Neural progenitor cell (in vitro differentiated cells): ENCODE measurements around the gene RASL11B. TPM values are rescaled to one million over a fixed set of nuclear protein-coding genes. Genes with fewer than 3 reads are reported as not detected.

Source experiments
- DNase-seq: peaks from one replicate; pipeline ENCODE4 v3.0.0-alpha.2; 2016; ENCODE audit warnings: low spot score
- H2AFZ ChIP-seq: fragments of 200-600 bp; sonication (generic); replicated peaks from 2 replicates; pipeline ENCODE4 v1.6.1; 2016; ENCODE audit warnings: antibody characterized with exemption
- H3F3A ChIP-seq: fragments of 200-600 bp; sonication (generic); 2 replicates; pipeline ENCODE4 v1.6.1; 2016; ENCODE audit warnings: antibody characterized with exemption, low read depth
- H3K27ac ChIP-seq: fragments of 200-600 bp; sonication (generic); 2 replicates; pipeline ENCODE4 v1.5.1; 2016; ENCODE audit warnings: mild to moderate bottlenecking
- H3K27me3 ChIP-seq: fragments of 200-600 bp; sonication (generic); 2 replicates; pipeline ENCODE4 v1.6.1; 2016; ENCODE audit warnings: mild to moderate bottlenecking, moderate library complexity
- H3K36me3 ChIP-seq: fragments of 200-600 bp; sonication (generic); 2 replicates; pipeline ENCODE4 v1.5.1; 2016
- H3K4me1 ChIP-seq: fragments of 200-600 bp; sonication (generic); 2 replicates; pipeline ENCODE4 v1.6.1; 2016; ENCODE audit warnings: mixed run types
- H3K4me2 ChIP-seq: fragments of 200-600 bp; sonication (generic); 2 replicates; pipeline ENCODE4 v1.6.1; 2016
- H3K4me3 ChIP-seq: fragments of 200-600 bp; sonication (generic); 2 replicates; pipeline ENCODE4 v1.5.1; 2016
- H3K79me2 ChIP-seq: fragments of 200-600 bp; sonication (generic); 2 replicates; pipeline ENCODE4 v1.6.1; 2016; ENCODE audit warnings: low read depth
- H3K9ac ChIP-seq: fragments of 200-600 bp; sonication (generic); 2 replicates; pipeline ENCODE4 v1.6.1; 2016
- H3K9me3 ChIP-seq: fragments of 200-600 bp; sonication (generic); 2 replicates; pipeline ENCODE4 v1.5.1; 2016; ENCODE audit warnings: low read depth
- H4K20me1 ChIP-seq: fragments of 200-600 bp; sonication (generic); 2 replicates; pipeline ENCODE4 v1.6.1; 2016; ENCODE audit warnings: low read depth
- H3K27ac Mint-ChIP-seq: 3 replicates; pipeline ENCODE4 v1.8.0; 2021; ENCODE audit warnings: mixed read lengths
- H3K27me3 Mint-ChIP-seq: 2 replicates; pipeline ENCODE4 v1.8.0; 2022; ENCODE audit warnings: low read depth, mild to moderate bottlenecking, inconsistent platforms, moderate library complexity, mixed read lengths; ENCODE audit not compliant: insufficient read depth
- H3K36me3 Mint-ChIP-seq: 3 replicates; pipeline ENCODE4 v1.8.0; 2021; ENCODE audit warnings: mixed read lengths
- H3K4me1 Mint-ChIP-seq: 3 replicates; pipeline ENCODE4 v1.8.0; 2021; ENCODE audit warnings: mixed read lengths
- H3K4me3 Mint-ChIP-seq: 3 replicates; pipeline ENCODE4 v1.8.0; 2021; ENCODE audit warnings: mild to moderate bottlenecking, moderate library complexity, mixed read lengths
- H3K9me3 Mint-ChIP-seq: 3 replicates; pipeline ENCODE4 v1.8.0; 2020; ENCODE audit warnings: mixed read lengths
- EZH2 ChIP-seq: fragments of 200-600 bp; sonication (generic); IDR thresholded peaks from 2 replicates; pipeline ENCODE4 v1.6.1; 2017; ENCODE audit warnings: antibody characterized with exemption, mild to moderate bottlenecking, moderate library complexity
- EZH2phosphoT487 ChIP-seq: fragments of 200-600 bp; sonication (generic); IDR thresholded peaks from 2 replicates; pipeline ENCODE4 v1.6.1; 2017; ENCODE audit warnings: antibody characterized with exemption
- total RNA-seq: library from RNA; depleted of rRNA; stranded (reverse); fragments of >200 nt; gene quantifications from 2 replicates; pipeline ENCODE4 v1.2.3, GENCODE V29; 2015; ENCODE audit warnings: low replicate concordance
- TF ChIP-seq, protein P1 (sequence below): fragments of 200-600 bp; sonication (generic); IDR thresholded peaks from 2 replicates; pipeline ENCODE4 v1.5.1; 2017; ENCODE audit warnings: antibody characterized with exemption, mild to moderate bottlenecking

The RASL11B gene
- total RNA-seq, 1 donor from 2014 or later = 10.1 TPM

DNA sequence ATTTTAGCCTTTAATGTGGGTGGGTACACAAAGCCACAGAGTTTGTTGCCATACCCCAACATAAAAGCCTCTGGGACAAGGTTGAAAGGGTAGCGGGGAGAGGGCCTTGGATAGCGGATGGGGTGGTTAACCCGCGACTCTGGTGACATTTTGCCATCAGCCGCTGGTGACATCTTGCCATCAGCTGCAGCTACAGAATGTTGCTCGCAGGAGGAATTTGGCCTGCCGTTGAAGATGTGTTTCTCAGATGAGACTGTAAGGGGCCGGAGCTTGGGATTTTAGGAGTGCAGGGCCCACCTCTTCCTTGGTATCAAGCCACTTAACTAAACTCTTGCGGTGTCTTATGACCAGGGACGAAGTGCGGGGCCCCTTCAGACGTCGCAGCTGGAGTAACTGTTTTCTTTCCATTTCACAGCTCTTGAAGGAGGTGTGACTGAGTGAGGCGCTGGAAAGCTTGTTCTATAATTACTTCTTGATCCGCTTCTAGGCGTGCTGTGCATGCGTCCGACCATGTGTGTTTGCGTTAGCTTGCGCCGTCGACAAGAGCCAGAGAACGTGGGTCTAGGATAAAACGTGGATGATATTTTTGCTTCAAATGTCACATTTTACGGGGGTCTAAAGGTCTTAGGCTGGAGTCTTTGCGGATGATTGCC lies 820 bp upstream of the RASL11B start:
- peak overlapping the region; percentile 82 for H2AFZ ChIP-seq
- H3K36me3 Mint-ChIP-seq = peaks cover 26% of the 10 kb centered on the region

DNA sequence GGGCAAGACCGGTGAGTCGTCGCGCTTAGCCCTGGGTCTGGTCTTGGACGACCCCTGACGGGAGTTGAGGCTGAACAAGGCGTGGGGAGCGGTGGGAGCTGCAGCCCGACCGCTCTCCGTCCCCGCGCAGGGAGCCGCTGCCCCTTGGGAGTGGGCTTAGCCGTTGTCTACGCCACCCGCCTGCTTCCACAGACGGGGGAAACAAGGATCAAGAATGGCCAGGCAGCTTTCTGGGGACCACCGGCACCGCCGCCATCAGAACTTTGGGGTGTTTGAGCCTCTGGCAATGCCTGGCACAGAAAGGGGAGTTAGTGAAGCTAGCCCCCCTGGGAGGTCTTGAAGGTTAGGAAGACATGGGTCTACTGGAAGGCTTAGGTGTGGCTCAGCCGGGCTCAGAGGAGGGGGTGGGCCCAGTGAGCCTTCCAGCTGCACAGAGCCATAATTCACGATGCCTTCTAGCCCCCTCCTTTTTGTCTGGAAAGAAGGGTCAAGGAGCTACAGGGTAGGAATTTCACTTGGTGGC lies 583 bp downstream of the RASL11B start:
- Mint-ChIP-seq H3K4me3 (peak overlapping the region; percentile 87), H3K27me3 (peaks cover 15% of the 10 kb centered on the region), H3K9me3 (peaks cover 12% of the 10 kb centered on the region), H3K27ac (peak overlapping the region; percentile 42), H3K4me1 (peaks cover 45% of the 10 kb centered on the region), H3K36me3 (peaks cover 31% of the 10 kb centered on the region)
- Histone ChIP-seq H3K27me3 (peaks cover 30% of the 10 kb centered on the region), H3K9ac (no peak overlapping the region), H3K4me3 (peak overlapping the region; percentile 53), H3K36me3 (no peaks in the 10 kb centered on the region), H3K4me2 (peak overlapping the region; percentile 86), H3K79me2 (peaks cover 8% of the 10 kb centered on the region), H3K4me1 (peaks cover 11% of the 10 kb centered on the region), H4K20me1 (peaks cover 7% of the 10 kb centered on the region), H3K27ac (no peak overlapping the region), H3F3A (peaks cover 9% of the 10 kb centered on the region), H2AFZ (peak overlapping the region; percentile 95), H3K9me3 (no peaks in the 10 kb centered on the region)
- no peak for DNase-seq
- TF ChIP-seq EZH2phosphoT487 (no peak), EZH2 (no peak)
- TF ChIP-seq, protein P1, sequence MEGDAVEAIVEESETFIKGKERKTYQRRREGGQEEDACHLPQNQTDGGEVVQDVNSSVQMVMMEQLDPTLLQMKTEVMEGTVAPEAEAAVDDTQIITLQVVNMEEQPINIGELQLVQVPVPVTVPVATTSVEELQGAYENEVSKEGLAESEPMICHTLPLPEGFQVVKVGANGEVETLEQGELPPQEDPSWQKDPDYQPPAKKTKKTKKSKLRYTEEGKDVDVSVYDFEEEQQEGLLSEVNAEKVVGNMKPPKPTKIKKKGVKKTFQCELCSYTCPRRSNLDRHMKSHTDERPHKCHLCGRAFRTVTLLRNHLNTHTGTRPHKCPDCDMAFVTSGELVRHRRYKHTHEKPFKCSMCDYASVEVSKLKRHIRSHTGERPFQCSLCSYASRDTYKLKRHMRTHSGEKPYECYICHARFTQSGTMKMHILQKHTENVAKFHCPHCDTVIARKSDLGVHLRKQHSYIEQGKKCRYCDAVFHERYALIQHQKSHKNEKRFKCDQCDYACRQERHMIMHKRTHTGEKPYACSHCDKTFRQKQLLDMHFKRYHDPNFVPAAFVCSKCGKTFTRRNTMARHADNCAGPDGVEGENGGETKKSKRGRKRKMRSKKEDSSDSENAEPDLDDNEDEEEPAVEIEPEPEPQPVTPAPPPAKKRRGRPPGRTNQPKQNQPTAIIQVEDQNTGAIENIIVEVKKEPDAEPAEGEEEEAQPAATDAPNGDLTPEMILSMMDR = no peak

More for the DNA sequence above, 820 bp upstream of the RASL11B start:
- peaks cover 12% of the 10 kb centered on the region for H3K27me3 Mint-ChIP-seq
- no peak overlapping the region for H3K27ac ChIP-seq
- DNase-seq = peak; percentile 41
- peak overlapping the region; percentile 87 for H3K4me3 Mint-ChIP-seq
- H4K20me1 ChIP-seq = peaks cover 7% of the 10 kb centered on the region
- H3K9me3 ChIP-seq = no peaks in the 10 kb centered on the region
- peak overlapping the region; percentile 53 for H3K4me3 ChIP-seq
- H3K36me3 ChIP-seq = no peaks in the 10 kb centered on the region
- no peak overlapping the region for H3K27ac Mint-ChIP-seq
- peaks cover 30% of the 10 kb centered on the region for H3K27me3 ChIP-seq
- H3K79me2 ChIP-seq = peaks cover 8% of the 10 kb centered on the region
- H3K4me2 ChIP-seq = peak overlapping the region; percentile 86
- H3K4me1 ChIP-seq = peaks cover 11% of the 10 kb centered on the region
- TF ChIP-seq, protein P1 = no peak
- no peak for TF ChIP-seq EZH2
- TF ChIP-seq EZH2phosphoT487 = no peak
- no peak overlapping the region for H3K9ac ChIP-seq
- peaks cover 21% of the 10 kb centered on the region for H3K9me3 Mint-ChIP-seq
- peaks cover 9% of the 10 kb centered on the region for H3F3A ChIP-seq
- peaks cover 40% of the 10 kb centered on the region for H3K4me1 Mint-ChIP-seq

DNA sequence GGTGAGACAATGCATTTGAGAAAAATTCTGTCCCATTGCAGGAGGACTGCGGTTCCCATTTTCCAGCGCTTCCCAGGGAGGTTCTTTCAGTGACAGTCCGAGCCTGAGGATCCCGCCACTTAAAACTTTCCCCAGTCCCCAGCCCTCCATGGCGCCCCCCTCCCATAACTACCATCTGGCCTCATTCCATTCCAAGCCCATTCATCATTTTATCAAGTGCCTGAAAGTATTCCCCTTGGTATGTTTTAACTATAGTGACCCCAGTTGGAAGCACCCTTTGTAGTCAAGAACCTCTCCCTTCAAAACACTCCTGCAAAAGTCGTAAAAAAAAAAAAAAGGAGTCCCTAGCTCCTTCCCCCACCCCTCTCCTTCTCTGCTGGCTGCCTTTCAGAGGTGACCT lies 1.2 kb downstream of the RASL11B start:
- Mint-ChIP-seq H3K4me1 (peaks cover 52% of the 10 kb centered on the region), H3K9me3 (peaks cover 6% of the 10 kb centered on the region), H3K27ac (no peak overlapping the region), H3K4me3 (peak overlapping the region; percentile 87), H3K36me3 (peaks cover 31% of the 10 kb centered on the region), H3K27me3 (peaks cover 14% of the 10 kb centered on the region)
- H3K9me3 ChIP-seq = no peaks in the 10 kb centered on the region
- H3K79me2 ChIP-seq = peaks cover 8% of the 10 kb centered on the region
- H3K27ac ChIP-seq = no peak overlapping the region
- peak; percentile 43 for DNase-seq
- peaks cover 16% of the 10 kb centered on the region for H3K4me1 ChIP-seq
- peak overlapping the region; percentile 53 for H3K4me3 ChIP-seq
- TF ChIP-seq EZH2 (no peak), EZH2phosphoT487 (no peak)
- TF ChIP-seq, protein P1 = no peak
- peaks cover 30% of the 10 kb centered on the region for H3K27me3 ChIP-seq
- peaks cover 9% of the 10 kb centered on the region for H3F3A ChIP-seq
- H3K9ac ChIP-seq = no peak overlapping the region
- H3K4me2 ChIP-seq = peak overlapping the region; percentile 86
- H2AFZ ChIP-seq = no peak overlapping the region
- H4K20me1 ChIP-seq = peaks cover 7% of the 10 kb centered on the region
- H3K36me3 ChIP-seq = no peaks in the 10 kb centered on the region
